GM18909 (cell line): ENCODE measurements around the gene SMOC2.
"Not testable (repeated sequence)": the region's sequence is repeated elsewhere in the genome, so short reads cannot be mapped to it uniquely, and the experiment has no call there.

ENCODE experiments used
- ATAC-seq: cut with Tn5 transposase; IDR thresholded peaks from one replicate; pipeline ENCODE4 v1.9.1; 2021; ENCODE audit warnings: mild to moderate bottlenecking; ENCODE audit not compliant: unreplicated experiment, poor library complexity

SMOC2 gene

GRCh38 chr6:168692193-168692914 is 251.4 kb downstream of the SMOC2 start:
- ATAC-seq = no peak

DNA sequence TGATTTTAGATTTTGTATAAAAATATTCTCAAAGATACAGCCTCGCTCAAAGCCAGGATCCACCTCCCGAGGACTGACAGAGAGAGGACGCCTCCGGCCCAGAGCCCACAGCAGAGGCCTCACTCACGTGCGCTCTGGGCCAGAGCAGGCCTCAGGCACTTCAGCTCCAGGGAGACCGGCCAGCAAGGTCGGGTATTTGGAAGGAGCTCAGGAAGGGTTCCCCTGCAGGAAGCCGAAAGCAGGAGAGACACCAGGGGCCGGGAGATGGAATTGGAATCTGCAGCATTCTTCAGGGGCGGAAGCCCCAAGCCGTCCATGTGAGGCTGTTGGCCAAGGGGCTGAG is 251.9 kb downstream of the SMOC2 start:
- not testable (repeated sequence) for ATAC-seq

GRCh38 chr6:168694797-168695196 is 253.8 kb downstream of the SMOC2 start:
- ATAC-seq = not testable (repeated sequence)

GRCh38 chr6:168695701-168696100 is 254.7 kb downstream of the SMOC2 start:
- ATAC-seq = no peak

GRCh38 chr6:168698923-168699322 is 257.9 kb downstream of the SMOC2 start:
- ATAC-seq = no peak

DNA sequence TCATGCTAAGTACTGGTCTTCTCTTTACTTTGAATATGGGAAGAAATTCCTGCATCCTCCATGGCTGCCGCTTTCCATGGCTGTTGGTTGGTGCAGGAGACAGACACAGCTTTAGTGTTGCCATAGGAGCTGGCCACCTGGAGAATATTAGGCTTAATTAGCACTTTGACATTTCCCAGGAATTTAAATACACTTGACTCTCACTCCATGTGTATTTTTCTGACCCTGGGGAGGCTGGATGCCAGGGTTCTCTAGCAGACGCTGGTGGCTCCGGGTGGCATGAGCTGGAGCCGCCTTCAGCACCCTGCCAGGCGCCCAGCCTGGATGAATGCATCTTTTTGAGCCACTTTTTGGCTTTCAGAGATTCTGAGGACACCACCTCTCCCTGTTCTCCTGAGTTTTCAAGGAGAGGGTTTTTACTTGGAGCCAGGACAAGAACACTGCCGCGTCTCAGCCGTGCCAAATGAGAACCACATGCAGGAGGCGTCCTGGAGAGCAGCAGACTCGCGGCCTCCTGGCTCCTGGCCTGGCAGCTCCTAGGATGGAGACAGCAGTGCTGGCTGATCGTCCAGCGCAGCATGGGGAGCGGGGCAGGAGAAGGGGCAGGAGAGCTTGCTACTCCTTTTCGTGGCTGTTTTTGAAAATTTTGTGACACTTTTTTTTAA is 258.8 kb downstream of the SMOC2 start:
- ATAC-seq = no peak

DNA sequence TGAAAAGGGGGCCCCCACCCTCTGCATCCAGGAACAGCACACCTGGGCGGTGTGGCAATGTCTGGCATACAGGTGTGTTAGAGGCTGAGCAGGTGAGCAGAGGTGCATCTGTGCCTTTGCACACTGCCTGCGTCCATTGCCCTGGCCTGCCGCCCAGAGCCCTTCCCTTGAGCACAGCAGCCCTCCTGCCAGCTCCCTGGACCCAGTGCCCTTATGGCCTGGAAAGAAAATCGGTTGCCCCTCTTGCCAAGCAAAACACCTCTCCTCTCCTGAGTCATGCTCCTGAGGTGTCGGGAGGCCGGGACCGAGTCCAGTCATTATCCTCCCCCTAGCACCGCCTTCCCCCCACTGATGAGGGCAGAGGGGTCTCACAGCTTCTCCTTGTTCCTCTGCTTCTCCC is 259.9 kb downstream of the SMOC2 start:
- no peak for ATAC-seq

- ATAC-seq = no peak
Measured at GRCh38 chr6:168703990-168704389, 263.0 kb downstream of the SMOC2 start.

GRCh38 chr6:168704678-168705077 is 263.7 kb downstream of the SMOC2 start:
- no peak for ATAC-seq

GRCh38 chr6:168705271-168705670 is 264.3 kb downstream of the SMOC2 start:
- ATAC-seq = not testable (repeated sequence)

DNA sequence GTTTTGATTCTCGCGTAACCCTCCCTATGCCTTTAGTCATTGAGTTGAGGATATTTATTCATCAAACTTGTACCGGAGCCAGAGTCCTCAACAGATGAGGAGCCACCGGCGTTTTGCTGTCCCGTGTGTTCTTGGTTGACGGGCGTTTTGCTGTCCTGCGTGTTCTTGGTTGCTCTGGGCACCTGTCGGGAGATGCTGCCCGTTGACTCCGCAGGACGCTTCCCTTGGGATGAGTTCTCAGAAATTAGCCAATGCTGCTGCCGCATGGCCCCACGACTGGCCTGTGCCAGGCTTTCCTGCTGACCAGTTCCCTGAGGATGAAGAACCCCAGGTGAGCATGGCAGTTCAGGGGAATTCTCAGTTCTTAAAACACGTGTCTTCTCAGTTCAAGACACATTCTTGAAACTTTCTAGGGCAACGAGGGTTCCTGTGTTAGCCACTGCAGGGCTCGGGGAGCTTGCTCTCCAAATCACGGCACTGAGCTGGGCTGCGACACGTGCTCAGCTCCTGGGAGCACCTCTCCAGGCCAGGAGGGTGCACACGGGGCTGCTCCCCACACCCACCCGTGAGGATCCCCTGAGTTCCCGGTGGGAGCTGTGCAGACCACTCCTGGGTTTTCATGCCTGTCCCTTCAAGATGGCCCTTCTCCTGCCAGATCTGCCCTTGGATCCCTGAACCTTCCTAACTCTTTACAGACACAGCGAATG is 265.6 kb downstream of the SMOC2 start:
- ATAC-seq = no peak

DNA sequence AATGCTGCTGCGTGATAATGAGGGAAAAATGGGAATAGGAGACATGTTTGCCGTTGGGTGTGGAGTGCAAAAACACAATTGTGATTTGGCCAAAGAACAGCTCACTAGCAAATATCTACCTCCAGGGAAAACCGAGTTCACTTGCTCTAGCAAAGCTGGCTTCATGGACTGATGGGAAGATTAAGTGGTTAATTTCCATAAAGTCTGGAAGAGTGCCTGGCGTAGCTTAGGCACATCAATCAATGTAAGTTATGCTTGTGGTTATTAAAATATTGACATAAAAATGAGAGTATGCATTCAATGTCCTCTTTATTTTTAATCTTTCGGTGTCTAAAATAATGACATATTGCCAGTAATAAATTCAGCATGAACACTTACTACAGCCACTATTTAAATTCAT is 267.5 kb downstream of the SMOC2 start:
- ATAC-seq = no peak

GRCh38 chr6:168708984-168709383 is 268.0 kb downstream of the SMOC2 start:
- ATAC-seq = no peak

DNA sequence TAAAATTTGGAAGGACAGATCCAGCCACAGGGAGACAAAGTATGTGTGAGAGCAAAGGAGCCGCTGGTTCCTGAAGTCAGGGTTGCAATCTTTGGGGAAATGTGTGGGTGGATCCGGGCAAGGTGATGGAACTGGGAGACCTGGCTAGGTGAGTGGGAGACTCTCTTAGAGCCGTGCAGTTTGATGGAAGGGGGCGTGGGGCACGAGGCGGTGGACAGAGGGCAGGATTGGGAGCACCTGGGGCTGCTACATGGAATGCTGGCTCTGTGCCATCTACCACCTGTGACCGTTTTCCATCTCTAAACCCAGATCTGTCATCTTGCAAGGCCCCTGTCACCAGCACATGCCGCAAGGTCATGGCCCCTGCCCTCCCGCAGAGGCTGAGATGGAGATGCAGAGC is 268.4 kb downstream of the SMOC2 start:
- ATAC-seq = no peak

- ATAC-seq = no peak
Measured at GRCh38 chr6:168709991-168710390, 269.0 kb downstream of the SMOC2 start.

- ATAC-seq = no peak
Measured at GRCh38 chr6:168711049-168711640, 270.2 kb downstream of the SMOC2 start.

- ATAC-seq = no peak
Measured at GRCh38 chr6:168711666-168712300, 270.8 kb downstream of the SMOC2 start.

DNA sequence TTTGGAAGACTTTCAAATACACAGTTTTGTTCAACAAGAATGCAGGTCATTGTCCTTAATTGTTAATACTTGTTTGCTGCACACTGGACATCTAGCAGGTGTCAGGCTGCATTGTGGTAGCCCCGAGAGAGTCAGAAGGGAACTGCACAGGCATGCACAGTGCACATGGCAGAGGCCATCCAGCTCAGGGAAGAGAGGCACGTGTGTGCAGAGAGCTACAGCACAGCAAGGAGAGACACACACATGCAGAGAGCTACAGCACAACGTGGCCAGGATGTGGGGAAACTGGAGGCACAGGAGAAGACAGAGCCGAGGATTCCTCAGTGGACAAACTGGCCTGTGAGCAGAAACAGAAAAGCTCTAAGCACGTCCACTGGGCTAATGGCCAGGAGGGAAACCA is 272.0 kb downstream of the SMOC2 start:
- no peak for ATAC-seq

DNA sequence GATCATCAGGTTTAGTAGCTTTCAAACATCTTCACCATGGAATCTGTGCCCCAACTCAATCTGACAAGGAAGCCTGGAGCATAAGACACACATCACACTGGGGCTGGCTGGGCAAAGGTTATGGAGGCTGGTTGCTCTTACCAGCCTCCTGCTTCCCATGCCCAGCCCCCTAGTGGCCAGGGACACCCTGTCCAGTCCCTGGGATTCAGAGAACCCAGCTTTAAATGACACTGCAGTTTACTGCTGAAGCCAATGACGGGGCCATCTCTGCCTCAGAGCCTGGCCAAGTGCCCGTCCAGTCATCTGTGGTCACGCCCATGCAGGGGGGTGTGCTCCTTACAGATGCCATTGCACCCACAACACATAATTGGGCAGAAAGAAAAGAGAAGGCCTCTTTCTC is 272.9 kb downstream of the SMOC2 start:
- no peak for ATAC-seq

DNA sequence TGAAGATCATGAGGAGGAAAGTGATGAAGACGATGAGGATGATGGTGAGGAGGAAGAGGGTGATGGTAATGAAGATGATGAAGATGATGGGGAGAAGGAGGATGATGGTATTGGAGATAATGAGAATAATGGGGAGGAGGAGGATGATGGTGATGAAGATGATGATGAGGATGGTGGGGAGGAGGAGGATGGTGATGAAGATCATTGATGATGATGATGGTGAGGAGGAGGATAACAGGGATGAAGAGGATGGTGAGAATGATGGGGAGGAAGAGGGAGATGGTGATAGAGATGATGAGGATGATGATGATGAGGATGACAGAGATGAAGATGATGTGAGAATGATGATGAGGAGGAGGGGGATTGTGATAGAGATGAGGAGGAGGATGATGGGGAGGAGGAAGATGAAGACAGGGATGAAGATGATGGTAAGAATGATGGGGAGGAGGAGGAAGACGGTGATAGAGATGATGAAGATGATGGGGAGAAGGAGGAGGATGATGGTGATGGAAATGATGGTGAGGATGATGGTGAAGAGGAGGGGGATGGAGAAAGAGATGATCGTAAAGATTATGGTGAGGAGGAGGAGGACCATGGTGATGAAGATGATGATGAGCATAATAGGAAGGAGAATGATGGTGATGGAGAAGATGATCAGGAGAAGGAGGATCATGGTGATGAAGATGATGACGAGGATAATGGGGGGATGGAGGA is 273.7 kb downstream of the SMOC2 start:
- no peak for ATAC-seq
